ENCODE data around the gene ITPR1.

ITPR1 gene

GRCh38 chr3:4886448-4886847 lies 393.3 kb downstream of the ITPR1 start:
- no peak for TF ChIP-seq ZNF274 (IDR thresholded peaks at IDR 0.05; ENCODE audit: low read depth, low read length)
- no peak overlapping the region for H3K4me3 ChIP-seq (ENCODE audit: low read length)

- H3K4me3 ChIP-seq (ENCODE audit: low read length): no peak overlapping the region
- TF ChIP-seq ZNF274 (IDR thresholded peaks at IDR 0.05; ENCODE audit: low read depth, low read length): no peak
Observed at GRCh38 chr3:4887177-4887576, 394.0 kb downstream of the ITPR1 start.

GRCh38 chr3:4888913-4889846 lies 396.0 kb downstream of the ITPR1 start:
- no peak for TF ChIP-seq ZNF274 (IDR thresholded peaks at IDR 0.05; ENCODE audit: low read depth, low read length)
- no peak overlapping the region for H3K4me3 ChIP-seq (ENCODE audit: low read length)

GRCh38 chr3:4889896-4890295 lies 396.7 kb downstream of the ITPR1 start:
- H3K4me3 ChIP-seq (ENCODE audit: low read length): no peak overlapping the region
- TF ChIP-seq ZNF274 (IDR thresholded peaks at IDR 0.05; ENCODE audit: low read depth, low read length): no peak

GRCh38 chr3:4894891-4895530 lies 401.9 kb downstream of the ITPR1 start:
- H3K4me3 ChIP-seq (ENCODE audit: low read length): no peak overlapping the region
- no peak for TF ChIP-seq ZNF274 (IDR thresholded peaks at IDR 0.05; ENCODE audit: low read depth, low read length)

GRCh38 chr3:4895838-4896237 lies 402.7 kb downstream of the ITPR1 start:
- no peak for TF ChIP-seq ZNF274 (IDR thresholded peaks at IDR 0.05; ENCODE audit: low read depth, low read length)
- H3K4me3 ChIP-seq (ENCODE audit: low read length): no peak overlapping the region
